ENCODE measurements around the gene SYNDIG1.

Gene SYNDIG1

GRCh38 chr20:24473435-24474223, 4.2 kb downstream of the SYNDIG1 start:
- DNase-seq = no peak

GRCh38 chr20:24477831-24478547, 8.6 kb downstream of the SYNDIG1 start:
- DNase-seq = no peak

- DNase-seq = no peak
Observed at GRCh38 chr20:24478584-24478983, 9.2 kb downstream of the SYNDIG1 start.

GRCh38 chr20:24479106-24479505, 9.7 kb downstream of the SYNDIG1 start:
- no peak for DNase-seq

GRCh38 chr20:24479595-24479994, 10.2 kb downstream of the SYNDIG1 start:
- DNase-seq = no peak

- no peak for DNase-seq
Observed at GRCh38 chr20:24480509-24480908, 11.1 kb downstream of the SYNDIG1 start.

GRCh38 chr20:24481173-24481572, 11.7 kb downstream of the SYNDIG1 start:
- DNase-seq = no peak

GRCh38 chr20:24483435-24484080, 14.1 kb downstream of the SYNDIG1 start:
- no peak for DNase-seq

- DNase-seq = no peak
Observed at GRCh38 chr20:24484081-24484450, 14.6 kb downstream of the SYNDIG1 start.

GRCh38 chr20:24485981-24486380, 16.6 kb downstream of the SYNDIG1 start:
- no peak for DNase-seq

GRCh38 chr20:24487240-24487639, 17.8 kb downstream of the SYNDIG1 start:
- DNase-seq = no peak

- DNase-seq = no peak
Observed at GRCh38 chr20:24487648-24488047, 18.2 kb downstream of the SYNDIG1 start.

GRCh38 chr20:24488064-24488799, 18.8 kb downstream of the SYNDIG1 start:
- DNase-seq = no peak

- DNase-seq = no peak
Observed at GRCh38 chr20:24488800-24489175, 19.4 kb downstream of the SYNDIG1 start.

GRCh38 chr20:24489193-24489592, 19.8 kb downstream of the SYNDIG1 start:
- DNase-seq = no peak

GRCh38 chr20:24489631-24490260, 20.3 kb downstream of the SYNDIG1 start:
- no peak for DNase-seq

GRCh38 chr20:24490598-24490997, 21.2 kb downstream of the SYNDIG1 start:
- no peak for DNase-seq

GRCh38 chr20:24491041-24491756, 21.8 kb downstream of the SYNDIG1 start:
- no peak for DNase-seq

- DNase-seq = no peak
Observed at GRCh38 chr20:24492031-24492607, 22.7 kb downstream of the SYNDIG1 start.

GRCh38 chr20:24492698-24493097, 23.3 kb downstream of the SYNDIG1 start:
- DNase-seq = no peak

GRCh38 chr20:24493181-24493580, 23.8 kb downstream of the SYNDIG1 start:
- no peak for DNase-seq

Data from inflammatory macrophage treated with lipopolysaccharide for 4 hours (primary cell).